Mucosa of rectum (tissue), 2 donors: ENCODE data around the gene CASZ1.

Experiments
- H3K27ac ChIP-seq, 2 donors: one replicate each; pipeline ENCODE4 v1.7.0; 2013; ENCODE audit warnings: inconsistent platforms in 2 of 2, low read depth in 2 of 2, low read length in 2 of 2
- H3K27me3 ChIP-seq, 2 donors: one replicate each; pipeline ENCODE4 v1.7.0; 2013; ENCODE audit warnings: low read length in 2 of 2; ENCODE audit not compliant: control insufficient read depth in 2 of 2, insufficient read depth in 2 of 2
- H3K36me3 ChIP-seq, 2 donors: one replicate each; pipeline ENCODE4 v1.7.0; 2013; ENCODE audit warnings: low read length in 2 of 2; ENCODE audit not compliant: control insufficient read depth in 2 of 2, insufficient read depth in 2 of 2
- H3K4me1 ChIP-seq, 2 donors: one replicate each; pipeline ENCODE4 v1.7.0; 2013; ENCODE audit warnings: low read length in 2 of 2, mild to moderate bottlenecking in 1 of 2; ENCODE audit not compliant: control insufficient read depth in 2 of 2, insufficient read depth in 2 of 2
- H3K4me3 ChIP-seq, 2 donors: one replicate each; pipeline ENCODE4 v1.7.0; 2013; ENCODE audit warnings: low read length in 2 of 2
- H3K9ac ChIP-seq, 2 donors: one replicate each; pipeline ENCODE4 v1.7.0; 2013; ENCODE audit warnings: low read length in 2 of 2, low read depth in 1 of 2, mild to moderate bottlenecking in 1 of 2
- H3K9me3 ChIP-seq, 2 donors: one replicate each; pipeline ENCODE4 v1.7.0; 2013; ENCODE audit warnings: low read length in 2 of 2; ENCODE audit not compliant: control insufficient read depth in 2 of 2
- donor health status: healthy.
- donor health status: Normal muscosa, but diverticular disease.

The CASZ1 gene

DNA sequence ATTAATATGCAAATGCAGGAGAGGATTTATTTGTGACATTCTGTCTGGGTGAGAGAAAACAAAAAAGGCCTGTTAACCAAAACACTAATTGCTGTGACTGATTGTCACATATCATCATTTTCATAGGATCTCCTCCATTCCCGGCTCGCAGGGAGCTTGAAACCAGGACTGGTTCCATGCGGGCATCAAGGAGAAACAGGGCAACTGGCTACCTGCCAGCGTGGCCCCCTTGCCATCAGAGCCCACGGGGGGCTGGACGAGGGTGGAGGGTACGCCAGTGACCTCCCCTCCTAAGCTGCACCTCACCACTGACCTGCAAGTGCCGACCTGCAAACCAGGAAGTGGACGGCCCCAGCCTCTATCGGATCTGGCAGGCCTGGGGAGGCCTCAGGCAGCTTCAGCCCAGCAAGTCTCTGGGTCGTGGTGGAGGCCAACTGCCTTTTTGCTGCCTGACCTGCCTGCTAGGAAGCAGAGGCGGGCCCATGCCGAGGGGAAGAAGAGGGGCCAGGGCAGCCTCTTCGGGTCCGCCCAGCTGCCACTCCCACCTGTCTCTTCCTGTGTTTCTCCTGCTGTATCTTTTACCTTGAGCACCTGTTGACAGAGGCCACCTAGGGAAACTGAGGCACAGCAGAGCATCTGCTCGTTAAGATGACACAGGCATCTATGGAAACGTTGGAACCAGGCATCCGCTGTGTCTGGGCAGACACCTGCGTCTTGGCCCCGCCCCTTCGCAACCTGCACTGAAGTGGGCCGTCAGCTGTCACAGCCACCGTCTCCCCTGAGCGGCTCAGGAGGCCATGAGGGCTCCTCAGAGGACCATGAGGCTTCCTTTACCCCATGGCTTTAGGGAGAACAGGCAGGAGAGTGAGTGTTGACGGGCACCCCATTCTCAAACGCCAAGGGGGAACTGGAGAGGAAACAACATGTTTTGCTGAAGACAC is 74.8 kb downstream of the CASZ1 start:
- no peaks in the 10 kb centered on the region for H3K27me3 ChIP-seq
- no peak overlapping the region for H3K27ac ChIP-seq
- H3K4me3 ChIP-seq: no peak overlapping the region
- peaks cover 5 to 28% of the 10 kb centered on the region in 2 donors for H3K4me1 ChIP-seq
- no peaks in the 10 kb centered on the region for H3K36me3 ChIP-seq
- no peak overlapping the region for H3K9ac ChIP-seq
- H3K9me3 ChIP-seq: no peaks in the 10 kb centered on the region

GRCh38 chr1:10720635-10721034 is 75.8 kb downstream of the CASZ1 start:
- no peaks in the 10 kb centered on the region for H3K36me3 ChIP-seq
- H3K27me3 ChIP-seq: no peaks in the 10 kb centered on the region
- no peak overlapping the region for H3K27ac ChIP-seq
- no peak overlapping the region for H3K4me3 ChIP-seq
- H3K9me3 ChIP-seq: no peaks in the 10 kb centered on the region
- H3K4me1 ChIP-seq: peaks cover 5 to 28% of the 10 kb centered on the region in 2 donors
- no peak overlapping the region for H3K9ac ChIP-seq

DNA sequence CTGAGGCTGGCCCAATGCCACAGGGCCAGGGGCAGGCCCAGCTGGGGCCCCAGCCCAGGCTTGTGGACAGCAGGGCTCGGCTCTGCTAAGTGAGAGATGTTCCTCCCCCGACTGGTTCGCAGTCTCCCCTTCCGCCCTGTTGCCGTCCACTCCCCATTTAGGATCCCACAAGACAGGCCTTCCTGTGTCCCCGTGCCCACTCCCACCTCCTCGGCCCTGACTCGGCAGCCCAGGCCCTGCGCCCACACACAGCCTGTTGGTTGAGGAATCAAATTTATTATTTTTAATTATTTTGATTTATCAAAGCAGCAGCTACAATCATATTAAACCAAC is 78.4 kb downstream of the CASZ1 start:
- H3K4me1 ChIP-seq: peaks cover 3 to 16% of the 10 kb centered on the region in 2 donors
- H3K36me3 ChIP-seq: no peaks in the 10 kb centered on the region
- H3K9me3 ChIP-seq: no peaks in the 10 kb centered on the region
- H3K27ac ChIP-seq: no peak overlapping the region
- H3K4me3 ChIP-seq: no peak overlapping the region
- H3K9ac ChIP-seq: no peak overlapping the region
- H3K27me3 ChIP-seq: no peaks in the 10 kb centered on the region

DNA sequence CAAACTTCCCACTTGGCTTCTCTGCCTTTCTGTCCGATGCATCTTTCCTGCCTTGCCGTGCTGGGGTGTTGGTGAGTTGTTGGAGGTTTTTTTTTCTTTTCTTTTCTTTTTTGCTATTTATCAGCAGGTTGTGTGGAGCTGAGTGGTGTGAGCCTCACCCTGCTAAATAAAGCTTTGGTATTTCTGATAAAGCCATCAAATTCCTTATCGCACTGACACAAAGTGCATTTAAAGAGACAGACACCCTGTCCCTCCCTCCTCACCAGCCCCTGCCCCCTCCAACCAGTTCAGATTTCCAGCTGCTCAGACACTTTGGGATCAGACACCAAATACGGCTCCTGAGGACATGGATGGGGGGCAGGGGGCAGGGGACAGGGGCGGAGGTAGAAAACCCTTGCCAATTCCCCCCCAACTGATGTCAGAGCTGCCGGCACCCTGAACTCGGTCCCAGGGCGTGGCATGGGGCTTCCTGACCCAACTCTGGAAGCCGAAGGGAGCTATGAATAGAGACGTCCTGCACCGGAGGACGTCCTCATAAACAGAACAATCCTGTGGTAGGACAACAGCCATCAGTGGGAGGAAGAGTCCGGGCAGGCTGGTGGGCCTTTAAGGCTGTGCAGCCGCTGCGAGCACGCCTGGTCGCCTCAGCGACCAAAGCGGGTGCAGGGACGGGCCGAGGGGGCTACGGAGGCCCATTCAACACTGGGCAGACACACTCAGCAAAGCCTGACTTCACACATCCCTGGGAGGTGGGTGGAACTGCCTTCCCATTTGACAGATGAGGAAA is 79.0 kb downstream of the CASZ1 start:
- H3K9ac ChIP-seq: no peak overlapping the region
- H3K36me3 ChIP-seq: no peaks in the 10 kb centered on the region
- H3K9me3 ChIP-seq: no peaks in the 10 kb centered on the region
- peaks cover 3 to 16% of the 10 kb centered on the region in 2 donors for H3K4me1 ChIP-seq
- no peak overlapping the region for H3K4me3 ChIP-seq
- no peak overlapping the region for H3K27ac ChIP-seq
- no peaks in the 10 kb centered on the region for H3K27me3 ChIP-seq

GRCh38 chr1:10716840-10717239 is 79.6 kb downstream of the CASZ1 start:
- Histone ChIP-seq H3K4me1 (peaks cover 3 to 16% of the 10 kb centered on the region in 2 donors), H3K9ac (peak overlapping the region in 1 of 2 donors; percentile 0), H3K9me3 (no peaks in the 10 kb centered on the region), H3K4me3 (no peak overlapping the region), H3K27ac (no peak overlapping the region), H3K27me3 (no peaks in the 10 kb centered on the region), H3K36me3 (no peaks in the 10 kb centered on the region)

DNA sequence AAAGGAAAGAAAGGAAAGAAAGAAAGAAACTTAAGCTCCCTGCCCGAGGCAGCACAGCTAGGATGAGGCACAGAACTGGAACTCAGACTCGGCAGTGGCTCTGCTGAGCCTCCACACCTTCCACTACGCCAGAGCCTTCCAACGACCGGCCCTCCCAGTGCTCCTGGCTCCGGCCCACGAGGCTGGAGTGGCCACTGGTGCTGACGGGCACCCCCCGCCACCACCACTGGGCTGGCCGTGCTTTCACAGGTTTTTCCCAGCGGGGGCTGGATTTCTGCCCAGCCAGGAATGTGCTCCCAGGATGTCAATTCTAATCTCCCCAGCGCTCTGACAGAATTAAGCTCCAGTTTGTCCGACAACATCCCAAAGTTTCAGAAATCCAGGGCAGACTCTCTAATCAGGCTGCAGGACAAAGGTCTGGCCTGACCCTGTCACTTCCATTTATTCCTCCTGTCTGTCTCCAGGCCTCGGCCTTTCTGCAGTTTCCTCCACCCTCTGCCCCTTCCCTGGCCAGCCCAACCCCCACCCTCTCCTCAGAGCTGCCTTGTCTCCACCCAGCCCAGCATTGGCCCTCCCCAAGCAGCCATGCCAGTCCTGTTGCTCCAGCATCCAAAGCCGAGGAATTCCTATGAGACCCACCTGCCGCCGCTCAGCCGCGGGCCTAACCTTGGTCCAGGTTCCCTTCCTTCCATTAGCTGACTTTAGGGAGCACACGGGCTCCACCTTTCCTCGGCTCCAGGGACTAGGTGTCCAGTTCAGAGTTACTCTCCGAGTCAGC is 81.9 kb downstream of the CASZ1 start:
- H3K36me3 ChIP-seq: no peaks in the 10 kb centered on the region
- peaks cover 3 to 16% of the 10 kb centered on the region in 2 donors for H3K4me1 ChIP-seq
- no peak overlapping the region for H3K9ac ChIP-seq
- no peaks in the 10 kb centered on the region for H3K27me3 ChIP-seq
- no peaks in the 10 kb centered on the region for H3K9me3 ChIP-seq
- no peak overlapping the region for H3K4me3 ChIP-seq
- no peak overlapping the region for H3K27ac ChIP-seq

DNA sequence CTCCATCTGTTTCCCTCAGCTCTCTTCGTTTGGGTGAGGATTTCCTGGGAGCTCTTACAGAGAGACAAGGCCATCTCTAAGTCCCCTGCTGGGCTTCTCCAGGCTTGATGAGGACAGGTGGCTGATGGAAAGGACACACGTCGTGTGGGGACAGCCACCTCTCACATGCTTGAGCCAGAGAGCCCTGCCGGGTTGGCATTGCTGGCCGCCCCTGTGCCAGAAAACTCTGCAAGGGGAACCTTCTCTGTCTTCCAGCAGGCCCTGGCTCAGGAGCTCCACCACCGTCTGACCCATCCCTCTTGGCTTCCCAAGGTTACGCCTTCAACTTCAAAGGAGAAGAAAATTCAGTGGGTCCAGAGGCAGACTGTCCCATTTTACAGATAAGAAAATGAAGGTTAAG is 82.8 kb downstream of the CASZ1 start:
- H3K27ac ChIP-seq: no peak overlapping the region
- H3K36me3 ChIP-seq: no peaks in the 10 kb centered on the region
- H3K4me1 ChIP-seq: peaks cover 3 to 16% of the 10 kb centered on the region in 2 donors
- H3K27me3 ChIP-seq: no peaks in the 10 kb centered on the region
- no peak overlapping the region for H3K4me3 ChIP-seq
- no peaks in the 10 kb centered on the region for H3K9me3 ChIP-seq
- no peak overlapping the region for H3K9ac ChIP-seq

DNA sequence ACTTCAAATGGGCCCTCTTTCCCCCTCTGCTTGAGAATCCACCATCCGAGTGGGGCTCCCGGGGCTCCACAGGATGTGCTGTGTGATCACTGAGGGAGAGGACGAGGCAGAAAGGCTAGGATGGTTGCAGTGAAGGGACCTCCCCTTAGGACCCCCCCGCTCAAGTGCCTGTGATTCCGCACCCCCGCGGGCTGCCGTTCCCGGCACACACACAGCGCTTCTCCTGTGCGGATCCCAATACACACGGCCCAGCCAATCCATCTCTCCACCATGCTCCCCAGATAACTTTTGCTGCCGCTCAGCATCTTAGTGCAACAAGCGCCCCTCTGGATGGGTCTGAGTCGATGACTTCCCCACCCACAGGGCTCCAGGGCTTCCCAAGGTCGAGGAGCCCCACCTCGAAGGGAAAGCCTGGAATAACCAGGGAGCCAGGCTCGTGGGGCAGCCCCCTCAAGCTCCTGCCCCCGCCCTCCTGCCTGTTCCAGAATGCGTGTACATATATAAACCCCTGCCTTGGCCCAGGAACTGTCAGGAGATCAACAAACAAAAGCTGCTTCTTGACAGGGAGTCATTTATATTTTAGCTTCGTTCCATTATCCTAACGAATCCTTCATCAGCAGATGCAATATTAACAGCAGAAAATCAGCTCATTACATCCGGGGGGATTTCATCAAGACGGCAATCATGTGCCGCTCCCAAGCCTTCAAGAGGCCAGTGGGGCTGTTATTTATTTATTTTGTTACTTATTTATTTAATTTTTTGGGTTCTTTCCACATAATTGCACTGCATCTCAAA is 83.7 kb downstream of the CASZ1 start:
- no peak overlapping the region for H3K9ac ChIP-seq
- H3K4me1 ChIP-seq: peaks cover 0 to 11% of the 10 kb centered on the region in 2 donors
- H3K4me3 ChIP-seq: no peak overlapping the region
- no peaks in the 10 kb centered on the region for H3K36me3 ChIP-seq
- H3K9me3 ChIP-seq: no peaks in the 10 kb centered on the region
- H3K27me3 ChIP-seq: no peaks in the 10 kb centered on the region
- no peak overlapping the region for H3K27ac ChIP-seq

DNA sequence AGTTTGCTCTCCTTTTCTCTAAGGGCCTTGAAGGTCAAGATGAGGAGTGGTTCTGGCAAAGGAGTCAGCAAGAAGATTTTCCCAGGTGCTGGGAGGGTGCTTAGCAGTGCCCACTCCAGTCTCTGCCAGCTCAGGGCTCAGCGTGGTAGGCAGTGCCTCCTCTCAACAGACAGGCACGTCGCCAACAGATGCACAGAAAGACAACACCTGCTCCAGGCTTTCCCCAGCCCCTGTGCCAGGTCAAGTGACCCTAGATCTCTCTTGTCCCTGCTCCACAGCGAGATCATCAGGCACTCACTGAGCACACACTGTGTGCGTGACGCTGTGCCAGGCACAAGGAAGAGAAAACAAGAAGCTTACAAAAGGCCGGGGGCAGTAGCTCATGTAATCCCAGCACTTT is 86.0 kb downstream of the CASZ1 start:
- Histone ChIP-seq H3K4me3 (no peak overlapping the region), H3K36me3 (peaks cover 0 to 1% of the 10 kb centered on the region in 2 donors), H3K9me3 (no peaks in the 10 kb centered on the region), H3K9ac (no peak overlapping the region), H3K27ac (no peak overlapping the region), H3K27me3 (no peaks in the 10 kb centered on the region), H3K4me1 (no peaks in the 10 kb centered on the region)
